ENCODE measurements around the gene PPP2R2C. TPM values are rescaled to one million over a fixed set of nuclear protein-coding genes. Genes with fewer than 3 reads are reported as not detected.

PPP2R2C gene
- total RNA-seq, 2 donors from 2014 or later: 8.0 to 10.4 TPM

DNA sequence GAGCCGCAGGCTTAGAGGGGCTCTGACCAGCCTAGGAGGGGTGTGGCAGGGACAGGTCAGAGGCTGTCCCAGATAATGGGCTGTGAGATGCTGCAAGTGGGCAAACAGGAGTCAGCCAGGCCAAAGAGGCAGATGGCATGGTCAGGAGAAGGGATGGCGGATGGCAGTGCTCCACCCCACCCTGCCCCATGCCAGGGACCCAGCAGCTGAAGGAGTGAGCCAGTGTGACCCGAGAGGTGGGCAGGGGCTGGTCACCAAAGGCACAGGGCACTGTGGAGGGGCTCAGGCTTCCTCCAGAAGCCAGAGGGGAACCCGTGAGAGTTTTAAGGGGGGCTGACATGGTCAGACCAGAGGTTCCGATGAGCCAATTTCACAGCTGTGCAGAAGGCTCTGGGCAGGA is 105.8 kb downstream of the PPP2R2C start:
- H3K4me1 ChIP-seq (replicated peaks): no peaks in the 10 kb centered on the region
- TF ChIP-seq POLR2A (IDR thresholded peaks at IDR 0.05) (no peak), POLR2AphosphoS5 (IDR thresholded peaks at IDR 0.05) (no peak)
- TF ChIP-seq, protein P1, sequence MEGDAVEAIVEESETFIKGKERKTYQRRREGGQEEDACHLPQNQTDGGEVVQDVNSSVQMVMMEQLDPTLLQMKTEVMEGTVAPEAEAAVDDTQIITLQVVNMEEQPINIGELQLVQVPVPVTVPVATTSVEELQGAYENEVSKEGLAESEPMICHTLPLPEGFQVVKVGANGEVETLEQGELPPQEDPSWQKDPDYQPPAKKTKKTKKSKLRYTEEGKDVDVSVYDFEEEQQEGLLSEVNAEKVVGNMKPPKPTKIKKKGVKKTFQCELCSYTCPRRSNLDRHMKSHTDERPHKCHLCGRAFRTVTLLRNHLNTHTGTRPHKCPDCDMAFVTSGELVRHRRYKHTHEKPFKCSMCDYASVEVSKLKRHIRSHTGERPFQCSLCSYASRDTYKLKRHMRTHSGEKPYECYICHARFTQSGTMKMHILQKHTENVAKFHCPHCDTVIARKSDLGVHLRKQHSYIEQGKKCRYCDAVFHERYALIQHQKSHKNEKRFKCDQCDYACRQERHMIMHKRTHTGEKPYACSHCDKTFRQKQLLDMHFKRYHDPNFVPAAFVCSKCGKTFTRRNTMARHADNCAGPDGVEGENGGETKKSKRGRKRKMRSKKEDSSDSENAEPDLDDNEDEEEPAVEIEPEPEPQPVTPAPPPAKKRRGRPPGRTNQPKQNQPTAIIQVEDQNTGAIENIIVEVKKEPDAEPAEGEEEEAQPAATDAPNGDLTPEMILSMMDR (IDR thresholded peaks at IDR 0.05): no peak
- no peak overlapping the region for H3K27ac ChIP-seq
- H3K36me3 ChIP-seq: no peaks in the 10 kb centered on the region
- no peaks in the 10 kb centered on the region for H3K27me3 ChIP-seq (replicated peaks; ENCODE audit: insufficient read depth)
- DNase-seq (ENCODE audit: low spot score): no peak
- no peak overlapping the region for H3K4me3 ChIP-seq
- intact Hi-C loops (cut with DNase I): no loop called here
- WGBS: 85% methylated on average over 5 of the region's 5 CpGs
- H3K9me3 ChIP-seq: no peaks in the 10 kb centered on the region

DNA sequence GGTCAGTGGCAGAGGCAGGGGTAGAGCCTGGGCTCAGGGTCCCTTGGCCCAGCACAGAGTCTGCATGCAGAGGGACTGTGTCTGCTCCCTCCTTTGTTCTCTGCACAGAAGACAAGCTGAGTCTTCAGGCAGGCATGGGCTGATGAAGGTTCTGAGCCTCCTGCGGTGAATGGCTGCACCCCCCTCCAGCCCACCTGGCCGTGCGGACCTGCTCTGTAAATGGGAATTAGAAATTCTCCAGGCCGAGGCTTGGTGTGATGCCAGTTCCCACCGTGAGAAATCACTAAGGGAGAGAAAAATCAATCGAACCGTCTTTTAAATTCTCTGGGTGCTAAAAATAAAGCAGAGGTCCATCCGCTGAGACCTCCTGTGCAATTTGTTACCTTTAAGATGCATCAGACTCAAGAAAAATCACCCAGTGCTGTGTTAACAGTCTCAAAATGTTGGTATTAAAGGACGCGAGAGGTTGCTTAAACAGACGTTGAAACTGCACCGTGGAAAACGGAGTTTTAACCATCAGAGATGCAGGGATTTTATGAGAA is 106.8 kb downstream of the PPP2R2C start:
- TF ChIP-seq, protein P1 (IDR thresholded peaks at IDR 0.05): no peak
- no peak for TF ChIP-seq POLR2A (IDR thresholded peaks at IDR 0.05)
- TF ChIP-seq POLR2AphosphoS5 (IDR thresholded peaks at IDR 0.05): no peak
- WGBS: 77% methylated on average over 13 of the region's 13 CpGs
- no peak for DNase-seq (ENCODE audit: low spot score)
- Histone ChIP-seq H3K4me3 (no peak overlapping the region), H3K36me3 (no peaks in the 10 kb centered on the region), H3K4me1 (replicated peaks) (no peaks in the 10 kb centered on the region), H3K27me3 (replicated peaks; ENCODE audit: insufficient read depth) (no peaks in the 10 kb centered on the region), H3K9me3 (no peaks in the 10 kb centered on the region), H3K27ac (no peak overlapping the region)
- intact Hi-C loops (cut with DNase I): no loop called here

- H3K4me1 ChIP-seq (replicated peaks): no peaks in the 10 kb centered on the region
- no peaks in the 10 kb centered on the region for H3K9me3 ChIP-seq
- intact Hi-C loops (cut with DNase I): no loop called here
- WGBS: 92% methylated on average over 8 of the region's 8 CpGs
- no peaks in the 10 kb centered on the region for H3K27me3 ChIP-seq (replicated peaks; ENCODE audit: insufficient read depth)
- H3K36me3 ChIP-seq: no peaks in the 10 kb centered on the region
- no peak for DNase-seq (ENCODE audit: low spot score)
- H3K4me3 ChIP-seq: no peak overlapping the region
- TF ChIP-seq POLR2AphosphoS5 (IDR thresholded peaks at IDR 0.05) (no peak), POLR2A (IDR thresholded peaks at IDR 0.05) (no peak)
- TF ChIP-seq, protein P1 (IDR thresholded peaks at IDR 0.05): no peak
- H3K27ac ChIP-seq: no peak overlapping the region
Measured at GRCh38 chr4:6364581-6364980, 107.8 kb downstream of the PPP2R2C start.

GRCh38 chr4:6364146-6364545 is 108.3 kb downstream of the PPP2R2C start:
- Histone ChIP-seq H3K27me3 (replicated peaks; ENCODE audit: insufficient read depth) (no peaks in the 10 kb centered on the region), H3K36me3 (no peaks in the 10 kb centered on the region), H3K27ac (no peak overlapping the region), H3K9me3 (no peaks in the 10 kb centered on the region), H3K4me3 (no peak overlapping the region), H3K4me1 (replicated peaks) (no peaks in the 10 kb centered on the region)
- 73% methylated on average over 6 of the region's 6 CpGs for WGBS
- DNase-seq (ENCODE audit: low spot score): no peak
- intact Hi-C loops (cut with DNase I): no loop called here
- TF ChIP-seq, protein P1 (IDR thresholded peaks at IDR 0.05): no peak
- TF ChIP-seq POLR2A (IDR thresholded peaks at IDR 0.05) (no peak), POLR2AphosphoS5 (IDR thresholded peaks at IDR 0.05) (no peak)

- intact Hi-C loops (cut with DNase I): no loop called here
- DNase-seq (ENCODE audit: low spot score): no peak
- no peaks in the 10 kb centered on the region for H3K9me3 ChIP-seq
- H3K4me1 ChIP-seq (replicated peaks): no peaks in the 10 kb centered on the region
- H3K4me3 ChIP-seq: no peak overlapping the region
- H3K36me3 ChIP-seq: no peaks in the 10 kb centered on the region
- 20% methylated on average over 8 of the region's 8 CpGs for WGBS
- TF ChIP-seq POLR2A (IDR thresholded peaks at IDR 0.05) (no peak), POLR2AphosphoS5 (IDR thresholded peaks at IDR 0.05) (no peak)
- TF ChIP-seq, protein P1 (IDR thresholded peaks at IDR 0.05): no peak
- no peak overlapping the region for H3K27ac ChIP-seq
- H3K27me3 ChIP-seq (replicated peaks; ENCODE audit: insufficient read depth): no peaks in the 10 kb centered on the region
Measured at GRCh38 chr4:6362896-6363295, 109.5 kb downstream of the PPP2R2C start.

Data from prostate gland (tissue), 2 donors.